ENCODE data around the gene PBX1.
"Not testable (repeated sequence)": the region's sequence is repeated elsewhere in the genome, so short reads cannot be mapped to it uniquely, and the experiment has no call there.

The PBX1 gene

DNA sequence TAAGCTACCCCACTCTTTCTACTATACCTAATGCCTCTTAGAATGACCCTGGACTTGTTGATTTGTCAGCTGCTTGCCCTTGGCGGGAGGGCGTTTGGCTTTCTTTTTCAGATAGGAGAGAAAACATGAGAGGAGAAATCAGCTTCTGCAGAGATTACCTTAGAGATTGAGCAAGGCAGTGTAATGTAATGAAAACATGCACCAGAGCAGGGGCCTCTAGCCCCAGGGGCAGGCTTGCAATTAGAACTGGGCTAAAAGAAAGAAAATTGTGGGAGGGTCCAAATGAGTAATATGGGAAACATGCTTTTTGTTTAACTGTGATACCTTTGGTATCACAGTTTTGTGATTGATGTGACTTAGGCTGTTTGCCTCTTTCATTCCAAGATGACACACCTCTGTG, 89.7 kb downstream of the PBX1 start:
- ATAC-seq (replicated peaks; ENCODE audit: extremely low read depth, poor library complexity, severe bottlenecking) (no peak), DNase-seq (ENCODE audit: low spot score in 2 of 2) (no peak)
- Mint-ChIP-seq H3K4me3 (no peak overlapping the region), H3K9me3 (peaks cover 5% of the 10 kb centered on the region), H3K27me3 (no peaks in the 10 kb centered on the region), H3K4me1 (peaks cover 8% of the 10 kb centered on the region), H3K27ac (ENCODE audit: low read depth) (no peak overlapping the region), H3K36me3 (ENCODE audit: insufficient read depth) (no peaks in the 10 kb centered on the region)

DNA sequence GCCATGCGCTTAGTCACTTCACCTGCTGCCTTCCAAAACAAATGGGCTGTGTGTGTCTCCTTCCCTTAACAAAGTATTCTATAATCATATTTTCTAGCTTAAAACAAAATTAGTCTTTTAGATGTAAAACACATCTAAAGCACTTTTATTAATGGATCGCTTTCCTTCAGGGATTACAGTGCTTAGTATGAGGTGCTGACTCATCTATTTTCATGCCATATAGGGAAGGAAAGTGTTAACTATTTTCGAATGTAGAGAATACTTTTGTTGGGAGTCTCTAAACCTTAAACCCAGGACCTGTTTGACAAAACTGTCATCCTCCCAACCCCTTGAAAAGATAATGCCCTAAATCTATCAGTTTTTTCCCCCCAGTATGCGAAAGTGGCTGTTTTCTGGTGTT, 90.2 kb downstream of the PBX1 start:
- H3K4me1 Mint-ChIP-seq = peaks cover 8% of the 10 kb centered on the region
- H3K36me3 Mint-ChIP-seq (ENCODE audit: insufficient read depth) = no peaks in the 10 kb centered on the region
- H3K27me3 Mint-ChIP-seq = no peaks in the 10 kb centered on the region
- H3K27ac Mint-ChIP-seq (ENCODE audit: low read depth) = no peak overlapping the region
- H3K4me3 Mint-ChIP-seq = no peak overlapping the region
- ATAC-seq (replicated peaks; ENCODE audit: extremely low read depth, poor library complexity, severe bottlenecking) = no peak
- DNase-seq (ENCODE audit: low spot score in 2 of 2) = no peak
- peaks cover 5% of the 10 kb centered on the region for H3K9me3 Mint-ChIP-seq

- no peak for ATAC-seq (replicated peaks; ENCODE audit: extremely low read depth, poor library complexity, severe bottlenecking)
- H3K27ac Mint-ChIP-seq (ENCODE audit: low read depth) = no peak overlapping the region
- H3K4me1 Mint-ChIP-seq = peaks cover 8% of the 10 kb centered on the region
- H3K4me3 Mint-ChIP-seq = no peak overlapping the region
- no peaks in the 10 kb centered on the region for H3K27me3 Mint-ChIP-seq
- H3K9me3 Mint-ChIP-seq = peaks cover 10% of the 10 kb centered on the region
- H3K36me3 Mint-ChIP-seq (ENCODE audit: insufficient read depth) = no peaks in the 10 kb centered on the region
- no peak for DNase-seq (ENCODE audit: low spot score in 2 of 2)
These were observed 91.5 kb downstream of the PBX1 start for GRCh38 chr1:164650531-164650930.

- peaks cover 10% of the 10 kb centered on the region for H3K9me3 Mint-ChIP-seq
- DNase-seq (ENCODE audit: low spot score in 2 of 2) (no peak), ATAC-seq (replicated peaks; ENCODE audit: extremely low read depth, poor library complexity, severe bottlenecking) (peak; percentile 68)
- no peaks in the 10 kb centered on the region for H3K36me3 Mint-ChIP-seq (ENCODE audit: insufficient read depth)
- H3K4me3 Mint-ChIP-seq = peak overlapping the region; percentile 41
- H3K27ac Mint-ChIP-seq (ENCODE audit: low read depth) = no peak overlapping the region
- no peaks in the 10 kb centered on the region for H3K27me3 Mint-ChIP-seq
- peaks cover 8% of the 10 kb centered on the region for H3K4me1 Mint-ChIP-seq
These were observed 92.5 kb downstream of the PBX1 start for GRCh38 chr1:164651351-164651951.

- ATAC-seq (replicated peaks; ENCODE audit: extremely low read depth, poor library complexity, severe bottlenecking); H3K36me3 Mint-ChIP-seq (ENCODE audit: insufficient read depth); H3K4me1 Mint-ChIP-seq; H3K27ac Mint-ChIP-seq (ENCODE audit: low read depth); DNase-seq (ENCODE audit: low spot score in 2 of 2); H3K27me3 Mint-ChIP-seq; H3K4me3 Mint-ChIP-seq: not testable (repeated sequence)
- peaks cover 10% of the 10 kb centered on the region for H3K9me3 Mint-ChIP-seq
These were observed 94.0 kb downstream of the PBX1 start for GRCh38 chr1:164652969-164653368.

DNA sequence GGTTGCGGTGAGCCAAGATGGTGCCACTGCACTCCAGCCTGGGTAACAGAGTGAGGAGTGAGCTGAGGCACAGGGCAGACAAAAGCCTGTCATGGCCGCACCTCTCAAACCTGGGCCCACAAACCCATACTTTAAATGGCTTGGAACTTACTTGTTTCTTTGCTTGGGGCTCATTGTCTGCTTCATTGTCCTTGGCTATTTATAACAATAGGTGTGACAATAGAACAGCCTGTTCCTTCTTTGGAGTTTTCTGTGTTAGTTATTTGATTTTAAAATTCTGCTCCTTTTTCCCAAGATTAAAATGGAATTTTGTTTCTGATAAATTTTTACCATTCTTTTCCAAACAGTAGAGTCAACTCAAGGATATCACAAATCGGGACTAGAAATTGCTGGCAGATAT, 94.7 kb downstream of the PBX1 start:
- H3K9me3 Mint-ChIP-seq = peaks cover 10% of the 10 kb centered on the region
- no peak for ATAC-seq (replicated peaks; ENCODE audit: extremely low read depth, poor library complexity, severe bottlenecking)
- H3K4me1 Mint-ChIP-seq = peaks cover 8% of the 10 kb centered on the region
- H3K27me3 Mint-ChIP-seq = no peaks in the 10 kb centered on the region
- no peak overlapping the region for H3K27ac Mint-ChIP-seq (ENCODE audit: low read depth)
- no peaks in the 10 kb centered on the region for H3K36me3 Mint-ChIP-seq (ENCODE audit: insufficient read depth)
- no peak overlapping the region for H3K4me3 Mint-ChIP-seq
- DNase-seq (ENCODE audit: low spot score in 2 of 2) = no peak

- Mint-ChIP-seq H3K9me3 (peaks cover 10% of the 10 kb centered on the region), H3K4me1 (peaks cover 8% of the 10 kb centered on the region), H3K4me3 (no peak overlapping the region), H3K36me3 (ENCODE audit: insufficient read depth) (no peaks in the 10 kb centered on the region), H3K27ac (ENCODE audit: low read depth) (no peak overlapping the region), H3K27me3 (no peaks in the 10 kb centered on the region)
- no peak for DNase-seq (ENCODE audit: low spot score in 2 of 2)
- ATAC-seq (replicated peaks; ENCODE audit: extremely low read depth, poor library complexity, severe bottlenecking) = no peak
These were observed 95.2 kb downstream of the PBX1 start for GRCh38 chr1:164654200-164654599.

DNA sequence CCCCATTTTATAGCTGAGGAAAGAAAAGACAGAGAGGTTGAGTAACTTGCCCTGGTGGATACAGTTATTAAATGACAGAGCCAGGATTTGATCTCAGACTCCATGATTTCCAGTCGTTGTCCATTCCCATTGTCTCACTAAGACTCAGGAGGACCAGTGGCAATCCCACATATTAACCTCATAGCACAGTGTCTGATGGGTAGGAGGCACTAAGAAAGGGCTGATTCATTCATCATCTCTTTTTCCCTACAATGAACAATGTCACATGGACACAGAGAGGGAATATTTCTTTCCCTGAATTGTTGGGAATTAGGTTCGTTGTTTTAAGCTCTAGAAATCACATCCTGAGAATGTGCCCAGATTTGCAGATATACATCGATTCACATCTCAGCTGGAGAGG, 99.9 kb downstream of the PBX1 start:
- Mint-ChIP-seq H3K27ac (ENCODE audit: low read depth) (no peak overlapping the region), H3K9me3 (peaks cover 11% of the 10 kb centered on the region), H3K36me3 (ENCODE audit: insufficient read depth) (no peaks in the 10 kb centered on the region), H3K4me3 (no peak overlapping the region), H3K27me3 (no peaks in the 10 kb centered on the region), H3K4me1 (peaks cover 5% of the 10 kb centered on the region)
- ATAC-seq (replicated peaks; ENCODE audit: extremely low read depth, poor library complexity, severe bottlenecking) = no peak
- no peak for DNase-seq (ENCODE audit: low spot score in 2 of 2)

- Mint-ChIP-seq H3K27ac (ENCODE audit: low read depth) (no peak overlapping the region), H3K27me3 (no peaks in the 10 kb centered on the region), H3K9me3 (peaks cover 11% of the 10 kb centered on the region), H3K4me1 (peaks cover 5% of the 10 kb centered on the region), H3K36me3 (ENCODE audit: insufficient read depth) (no peaks in the 10 kb centered on the region), H3K4me3 (no peak overlapping the region)
- no peak for ATAC-seq (replicated peaks; ENCODE audit: extremely low read depth, poor library complexity, severe bottlenecking)
- no peak for DNase-seq (ENCODE audit: low spot score in 2 of 2)
These were observed 100.8 kb downstream of the PBX1 start for GRCh38 chr1:164659621-164660411.

GRCh38 chr1:164660412-164660772, 101.4 kb downstream of the PBX1 start:
- no peak overlapping the region for H3K27ac Mint-ChIP-seq (ENCODE audit: low read depth)
- ATAC-seq (replicated peaks; ENCODE audit: extremely low read depth, poor library complexity, severe bottlenecking) (peak; percentile 93), DNase-seq (ENCODE audit: low spot score in 2 of 2) (peak in 1 of 2 donors; percentile 11)
- H3K27me3 Mint-ChIP-seq = no peaks in the 10 kb centered on the region
- H3K4me3 Mint-ChIP-seq = no peak overlapping the region
- H3K9me3 Mint-ChIP-seq = peaks cover 10% of the 10 kb centered on the region
- H3K36me3 Mint-ChIP-seq (ENCODE audit: insufficient read depth) = no peaks in the 10 kb centered on the region
- peaks cover 5% of the 10 kb centered on the region for H3K4me1 Mint-ChIP-seq

GRCh38 chr1:164660775-164661174, 101.8 kb downstream of the PBX1 start:
- H3K27ac Mint-ChIP-seq (ENCODE audit: low read depth) = peak overlapping the region; percentile 44
- H3K4me1 Mint-ChIP-seq = peaks cover 5% of the 10 kb centered on the region
- peaks cover 10% of the 10 kb centered on the region for H3K9me3 Mint-ChIP-seq
- H3K4me3 Mint-ChIP-seq = no peak overlapping the region
- no peaks in the 10 kb centered on the region for H3K36me3 Mint-ChIP-seq (ENCODE audit: insufficient read depth)
- DNase-seq (ENCODE audit: low spot score in 2 of 2) (no peak), ATAC-seq (replicated peaks; ENCODE audit: extremely low read depth, poor library complexity, severe bottlenecking) (peak; percentile 41)
- H3K27me3 Mint-ChIP-seq = no peaks in the 10 kb centered on the region

- Mint-ChIP-seq H3K9me3 (peaks cover 10% of the 10 kb centered on the region), H3K36me3 (ENCODE audit: insufficient read depth) (no peaks in the 10 kb centered on the region), H3K27me3 (no peaks in the 10 kb centered on the region), H3K27ac (ENCODE audit: low read depth) (no peak overlapping the region), H3K4me1 (peaks cover 5% of the 10 kb centered on the region), H3K4me3 (no peak overlapping the region)
- DNase-seq (ENCODE audit: low spot score in 2 of 2) = no peak
- no peak for ATAC-seq (replicated peaks; ENCODE audit: extremely low read depth, poor library complexity, severe bottlenecking)
These were observed 103.5 kb downstream of the PBX1 start for GRCh38 chr1:164662462-164662861.

DNA sequence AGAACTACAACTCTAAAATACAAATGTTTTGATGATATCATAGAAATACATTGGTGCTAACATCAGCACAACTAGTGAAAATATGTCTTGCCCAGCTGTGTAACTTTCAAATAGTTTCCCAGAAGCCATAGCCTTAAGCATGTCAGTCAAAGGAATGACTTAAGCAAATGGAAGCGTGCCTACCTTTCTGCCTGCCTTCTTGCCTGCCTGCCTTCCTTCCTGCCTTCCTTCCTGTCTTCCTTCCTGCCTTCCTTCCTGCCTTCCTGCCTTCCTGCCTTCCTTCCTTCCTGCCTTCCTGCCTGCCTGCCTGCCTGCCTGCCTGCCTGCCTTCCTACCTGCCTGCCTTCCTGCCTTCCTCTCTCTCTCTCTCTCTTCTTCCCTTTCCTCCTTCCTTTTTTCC, 104.0 kb downstream of the PBX1 start:
- Mint-ChIP-seq H3K4me3 (no peak overlapping the region), H3K4me1 (peaks cover 5% of the 10 kb centered on the region), H3K9me3 (peaks cover 10% of the 10 kb centered on the region), H3K27me3 (no peaks in the 10 kb centered on the region), H3K36me3 (ENCODE audit: insufficient read depth) (no peaks in the 10 kb centered on the region), H3K27ac (ENCODE audit: low read depth) (no peak overlapping the region)
- no peak for ATAC-seq (replicated peaks; ENCODE audit: extremely low read depth, poor library complexity, severe bottlenecking)
- DNase-seq (ENCODE audit: low spot score in 2 of 2) = no peak
